ENCODE results near the gene SLC26A9. TPM values are rescaled to one million over a fixed set of nuclear protein-coding genes. Genes with fewer than 3 reads are reported as not detected.

The SLC26A9 gene
- total RNA-seq: 1 to 10 TPM in 1 of 2 donors, not detected in 1; 1.1 TPM

- Histone ChIP-seq H3K4me1 (ENCODE audit: control insufficient read depth in 1 of 2, low read depth in 2 of 2) (no peaks in the 10 kb centered on the region), H3K36me3 (no peaks in the 10 kb centered on the region), H3K9me3 (no peaks in the 10 kb centered on the region), H3K27ac (no peak within 1 kb of the TSS), H3K27me3 (replicated peaks; ENCODE audit: insufficient read depth) (no peaks in the 10 kb centered on the region), H3K4me3 (no peak within 1 kb of the TSS)
- TF ChIP-seq CTCF (IDR thresholded peaks at IDR 0.05): no peak
- ATAC-seq (ENCODE audit: insufficient number of reproducible peaks, low FRiP score, low read depth) (no peak), DNase-seq (ENCODE audit: low spot score) (no peak)
These were observed at the start of gene SLC26A9 for GRCh38 chr1:205943245-205943644. Gene SLC26A9, minus strand, starts transcription at chr1:205943456. Its CDS starts 7,636 bp downstream, at chr1:205935820.

GRCh38 chr1:205992218-205992882 is 49.1 kb upstream of the SLC26A9 start:
- H3K4me1 ChIP-seq (ENCODE audit: control insufficient read depth in 1 of 2, low read depth in 2 of 2): peaks cover 0 to 2% of the 10 kb centered on the region in 2 donors

GRCh38 chr1:205991237-205991636 is 48.0 kb upstream of the SLC26A9 start:
- ATAC-seq (ENCODE audit: insufficient number of reproducible peaks, low FRiP score, low read depth) (no peak), DNase-seq (ENCODE audit: low spot score) (no peak)
- Histone ChIP-seq H3K27me3 (replicated peaks; ENCODE audit: insufficient read depth) (no peaks in the 10 kb centered on the region), H3K27ac (no peak overlapping the region), H3K36me3 (no peaks in the 10 kb centered on the region), H3K4me3 (no peak overlapping the region), H3K9me3 (no peaks in the 10 kb centered on the region), H3K4me1 (ENCODE audit: control insufficient read depth in 1 of 2, low read depth in 2 of 2) (peaks cover 6 to 14% of the 10 kb centered on the region in 2 donors)
- no peak for TF ChIP-seq CTCF (IDR thresholded peaks at IDR 0.05)

More at GRCh38 chr1:205992218-205992882, 49.1 kb upstream of the SLC26A9 start:
- no peaks in the 10 kb centered on the region for H3K36me3 ChIP-seq
- no peaks in the 10 kb centered on the region for H3K9me3 ChIP-seq
- no peak overlapping the region for H3K27ac ChIP-seq
- TF ChIP-seq CTCF (IDR thresholded peaks at IDR 0.05): no peak
- DNase-seq (ENCODE audit: low spot score): no peak
- no peak overlapping the region for H3K4me3 ChIP-seq
- no peak for ATAC-seq (ENCODE audit: insufficient number of reproducible peaks, low FRiP score, low read depth)
- H3K27me3 ChIP-seq (replicated peaks; ENCODE audit: insufficient read depth): no peaks in the 10 kb centered on the region

GRCh38 chr1:205990226-205990625 is 47.0 kb upstream of the SLC26A9 start:
- Histone ChIP-seq H3K27me3 (replicated peaks; ENCODE audit: insufficient read depth) (no peaks in the 10 kb centered on the region), H3K36me3 (no peaks in the 10 kb centered on the region), H3K9me3 (no peaks in the 10 kb centered on the region), H3K27ac (no peak overlapping the region), H3K4me3 (no peak overlapping the region), H3K4me1 (ENCODE audit: control insufficient read depth in 1 of 2, low read depth in 2 of 2) (peaks cover 6 to 16% of the 10 kb centered on the region in 2 donors)
- ATAC-seq (ENCODE audit: insufficient number of reproducible peaks, low FRiP score, low read depth): no peak
- DNase-seq (ENCODE audit: low spot score): no peak
- TF ChIP-seq CTCF (IDR thresholded peaks at IDR 0.05): no peak

GRCh38 chr1:205989786-205990185 is 46.5 kb upstream of the SLC26A9 start:
- Histone ChIP-seq H3K9me3 (no peaks in the 10 kb centered on the region), H3K36me3 (no peaks in the 10 kb centered on the region), H3K27ac (no peak overlapping the region), H3K4me3 (no peak overlapping the region), H3K4me1 (ENCODE audit: control insufficient read depth in 1 of 2, low read depth in 2 of 2) (peaks cover 6 to 16% of the 10 kb centered on the region in 2 donors), H3K27me3 (replicated peaks; ENCODE audit: insufficient read depth) (no peaks in the 10 kb centered on the region)
- no peak for TF ChIP-seq CTCF (IDR thresholded peaks at IDR 0.05)
- DNase-seq (ENCODE audit: low spot score) (no peak), ATAC-seq (ENCODE audit: insufficient number of reproducible peaks, low FRiP score, low read depth) (no peak)

All from thoracic aorta (tissue), 2 donors.